ENCODE results near the gene TTC39B.
"Not testable (repeated sequence)": the region's sequence is repeated elsewhere in the genome, so short reads cannot be mapped to it uniquely, and the experiment has no call there.

The TTC39B gene

DNA sequence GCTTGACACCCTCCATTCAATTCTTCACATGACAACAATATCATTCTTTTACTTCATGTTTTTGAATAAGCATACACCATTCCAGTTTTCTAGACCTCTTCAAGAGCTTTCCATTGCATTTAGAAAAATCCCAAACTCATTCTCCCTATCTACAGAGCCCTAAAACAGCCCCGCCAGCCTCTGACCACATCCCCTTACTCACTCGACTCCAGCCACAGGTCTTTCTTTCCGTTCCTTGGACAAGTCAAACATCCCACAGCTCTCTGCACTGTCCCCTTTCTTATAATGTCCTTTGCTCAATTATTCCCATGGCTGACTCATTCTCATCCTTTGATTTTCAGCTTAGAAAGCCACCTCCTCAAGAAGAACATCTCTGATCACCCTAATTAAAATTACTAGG lies 38.2 kb downstream of the TTC39B start:
- no peak for DNase-seq (ENCODE audit: extremely low read depth in 1 of 2, low read depth in 1 of 2)

DNA sequence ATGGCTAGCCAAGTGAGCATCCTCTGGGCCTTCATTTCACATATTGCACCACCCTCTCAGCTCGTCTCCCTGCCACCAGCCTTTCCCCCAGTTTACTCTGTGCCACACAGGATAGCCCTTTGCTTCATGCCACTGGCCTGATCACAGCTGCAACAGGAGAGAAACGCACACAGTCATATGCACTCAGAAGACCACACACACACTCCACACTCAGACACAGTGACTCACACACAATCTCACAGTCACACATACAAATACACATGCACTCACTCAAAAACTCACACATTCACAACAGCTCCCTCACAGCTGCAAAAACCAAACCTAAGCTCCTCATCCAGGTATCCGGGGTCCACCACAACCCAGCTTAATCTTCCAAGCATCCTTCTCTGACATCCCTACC lies 38.7 kb downstream of the TTC39B start:
- DNase-seq (ENCODE audit: extremely low read depth in 1 of 2, low read depth in 1 of 2), result no peak

DNA sequence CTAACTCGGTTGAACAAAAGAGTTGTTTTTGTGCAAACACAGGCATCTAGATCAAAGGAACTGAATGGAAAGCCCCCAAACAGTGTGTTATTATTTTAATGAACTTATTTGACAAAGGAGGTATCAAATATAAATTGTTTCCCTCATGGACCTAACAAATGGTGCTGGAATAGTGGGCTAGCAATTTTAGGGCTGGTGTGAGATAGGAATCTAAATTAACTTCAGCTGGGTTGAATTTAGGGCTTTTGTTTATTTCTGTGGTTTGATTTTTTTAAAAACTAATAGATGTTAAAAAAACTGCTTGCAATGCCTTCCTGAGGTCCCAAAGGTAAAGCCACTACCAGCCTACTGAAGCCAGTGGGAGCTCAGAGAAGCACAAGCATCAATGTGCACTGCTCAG lies 42.1 kb downstream of the TTC39B start:
- no peak for DNase-seq (ENCODE audit: extremely low read depth in 1 of 2, low read depth in 1 of 2)

DNA sequence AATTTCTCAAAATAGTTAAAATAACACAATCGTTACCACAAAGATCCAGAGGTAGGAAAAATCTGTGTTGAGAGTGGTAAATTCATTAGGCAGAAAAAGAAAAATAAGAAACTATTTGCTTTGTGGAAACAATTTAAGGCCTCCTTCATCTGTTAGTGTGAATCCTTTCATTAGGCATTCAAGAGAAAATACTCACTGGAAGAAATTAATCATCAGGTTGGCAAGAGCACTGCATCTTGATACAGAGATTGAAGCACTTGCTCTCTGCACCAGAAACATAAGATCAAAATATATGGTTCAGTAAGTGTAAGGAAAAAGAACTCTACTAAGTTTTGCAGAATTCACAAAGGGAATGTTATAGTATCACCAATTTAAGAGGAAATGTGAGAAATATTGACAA lies 44.4 kb downstream of the TTC39B start:
- DNase-seq (ENCODE audit: extremely low read depth in 1 of 2, low read depth in 1 of 2), result no peak

DNA sequence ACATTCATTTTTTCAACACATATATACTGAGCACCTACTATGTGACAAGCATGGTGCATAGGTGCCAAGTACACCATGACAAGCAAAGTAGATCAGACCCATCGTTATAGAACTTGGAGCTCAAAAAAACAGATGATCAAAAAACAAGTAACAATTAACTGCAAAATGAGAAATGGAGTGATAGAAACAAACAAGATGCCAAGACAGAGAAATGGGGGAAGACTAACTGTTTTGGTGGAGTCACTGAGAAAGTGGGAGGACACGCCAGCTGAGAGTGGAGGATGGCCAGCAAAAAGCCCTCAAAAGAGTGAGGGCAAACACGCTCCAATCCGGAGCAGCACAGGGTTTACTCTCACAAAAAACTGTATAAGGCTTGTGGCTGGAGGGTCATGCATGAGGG lies 50.6 kb downstream of the TTC39B start:
- DNase-seq (ENCODE audit: extremely low read depth in 1 of 2, low read depth in 1 of 2), result no peak

DNA sequence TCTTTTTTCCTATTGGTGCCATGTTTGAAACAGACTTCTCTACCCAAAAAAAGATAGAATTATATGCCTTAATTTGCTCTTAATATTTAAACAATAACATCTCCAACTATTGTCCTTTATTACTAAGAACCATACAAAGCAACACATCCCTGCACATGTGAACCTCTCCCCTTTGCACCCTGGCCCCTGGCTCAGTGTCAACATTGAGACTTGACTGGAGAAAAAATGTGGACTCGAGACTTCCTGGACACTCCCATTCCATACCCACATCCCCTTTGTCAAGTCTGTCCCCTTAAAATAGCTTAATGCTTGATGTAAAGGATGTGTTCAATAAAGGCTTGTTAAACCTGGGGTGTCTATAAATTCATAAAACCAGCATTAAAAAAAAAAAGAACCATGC lies 53.2 kb downstream of the TTC39B start:
- no peak for DNase-seq (ENCODE audit: extremely low read depth in 1 of 2, low read depth in 1 of 2)

DNA sequence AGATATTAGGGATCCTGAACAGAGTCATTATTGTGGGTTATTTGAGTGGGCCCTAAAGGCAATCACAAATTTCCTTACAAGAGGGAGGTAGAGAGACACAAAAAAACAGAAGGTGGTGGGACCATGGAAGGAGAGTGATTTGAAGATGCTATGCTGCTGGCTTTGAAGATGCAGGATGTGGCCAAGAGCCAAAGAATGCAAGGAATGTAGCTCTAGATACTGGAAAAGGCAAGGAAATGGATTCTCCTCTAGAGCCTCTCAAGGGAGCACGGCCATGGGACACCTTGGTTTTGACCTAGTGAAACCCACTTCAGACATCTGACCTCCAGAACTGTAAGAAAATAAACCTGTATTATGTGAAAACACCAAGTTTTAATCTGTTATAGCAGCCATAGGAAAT lies 53.8 kb downstream of the TTC39B start:
- DNase-seq (ENCODE audit: extremely low read depth in 1 of 2, low read depth in 1 of 2), result no peak

DNA sequence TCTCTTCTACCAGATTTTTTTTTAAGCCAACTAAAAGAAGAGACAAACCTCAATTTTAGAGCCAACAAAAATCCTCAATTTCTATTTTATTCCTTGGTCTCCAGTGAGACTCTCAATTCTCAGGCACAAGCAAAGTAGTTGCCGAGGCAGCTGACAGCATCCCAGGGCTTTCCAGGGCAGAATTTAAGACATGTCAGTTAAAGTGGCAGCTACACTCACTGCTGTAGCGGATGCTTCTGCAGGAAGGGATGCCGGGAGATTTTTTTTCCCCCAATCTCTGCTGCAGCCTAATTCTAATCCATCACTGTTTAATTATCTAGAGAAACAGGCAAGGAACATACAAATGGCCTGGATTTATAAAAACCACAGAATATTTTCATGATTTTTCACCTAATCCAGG lies 57.0 kb downstream of the TTC39B start:
- no peak for DNase-seq (ENCODE audit: extremely low read depth in 1 of 2, low read depth in 1 of 2)

DNA sequence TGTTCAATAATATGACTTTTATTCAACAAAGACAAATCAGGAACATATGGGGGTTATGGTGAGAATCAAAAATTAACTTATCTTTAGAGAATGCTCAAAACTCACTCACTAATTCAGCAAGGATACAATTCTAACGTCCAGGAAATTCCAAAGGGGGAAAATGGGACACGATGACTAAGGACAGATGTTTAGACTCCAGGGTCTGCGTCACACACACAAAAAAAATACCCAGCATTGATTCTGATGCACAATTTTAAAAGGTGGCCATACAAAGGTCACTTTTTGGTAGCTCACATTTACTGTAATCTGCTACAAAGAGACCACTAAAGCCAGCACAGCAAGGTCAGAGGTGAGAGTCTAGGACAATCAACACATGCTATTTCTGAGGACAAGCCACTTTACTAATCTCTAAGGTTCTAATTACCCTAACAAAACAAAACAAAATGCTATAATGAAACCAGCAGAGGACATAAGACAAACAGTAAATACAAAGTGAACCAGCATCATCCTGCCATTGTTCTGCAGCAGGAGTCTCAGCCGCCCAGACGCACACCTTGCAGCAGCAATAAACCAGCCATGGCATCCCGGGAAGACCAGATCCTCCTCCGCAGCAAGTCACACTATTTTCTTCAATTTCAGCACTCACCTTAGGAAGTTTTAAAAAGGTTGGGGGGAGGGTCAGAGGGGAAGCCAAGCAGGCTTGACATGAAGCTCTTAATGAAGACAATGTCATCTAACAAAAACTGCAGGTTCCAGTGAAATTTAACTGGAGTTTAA lies 57.8 kb downstream of the TTC39B start:
- DNase-seq (ENCODE audit: extremely low read depth in 1 of 2, low read depth in 1 of 2), result no peak

DNA sequence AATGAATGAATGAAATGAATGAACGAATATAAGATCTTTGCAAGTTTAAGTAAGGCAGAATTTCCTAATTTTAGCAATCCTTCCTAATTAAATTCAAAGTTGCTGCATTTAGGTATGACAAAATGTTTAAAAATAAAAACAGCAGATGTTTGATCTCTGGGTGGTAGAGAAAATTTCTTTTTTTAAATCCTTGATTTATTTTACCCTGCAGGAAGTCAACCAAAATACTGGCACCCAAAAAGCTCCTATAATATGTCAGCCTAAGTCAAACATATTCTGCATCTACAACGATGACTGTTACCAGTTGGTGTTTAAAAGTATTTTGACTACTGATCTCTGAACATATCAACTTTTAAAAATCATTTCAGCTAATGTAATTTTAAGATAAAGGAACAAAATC lies 58.4 kb downstream of the TTC39B start:
- DNase-seq (ENCODE audit: extremely low read depth in 1 of 2, low read depth in 1 of 2), result no peak

DNA sequence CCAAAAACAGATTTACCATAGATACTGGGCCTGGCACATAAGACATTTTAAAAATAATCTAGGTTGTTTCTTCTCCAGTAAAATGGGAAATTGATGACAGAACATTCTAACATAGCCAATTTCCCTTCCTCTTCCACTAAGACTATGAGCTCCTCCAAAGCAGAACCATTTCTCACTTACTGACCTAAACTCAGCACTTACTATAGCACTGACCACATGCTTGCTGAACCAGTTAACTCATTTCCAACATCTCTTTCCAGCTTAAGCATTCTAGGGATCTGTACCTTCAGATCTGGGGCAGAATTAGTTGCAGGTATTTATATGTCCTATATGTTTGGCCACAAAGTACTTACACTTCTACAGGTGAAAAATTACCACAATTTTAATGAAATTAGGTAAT lies 58.9 kb downstream of the TTC39B start:
- no peak for DNase-seq (ENCODE audit: extremely low read depth in 1 of 2, low read depth in 1 of 2)

DNA sequence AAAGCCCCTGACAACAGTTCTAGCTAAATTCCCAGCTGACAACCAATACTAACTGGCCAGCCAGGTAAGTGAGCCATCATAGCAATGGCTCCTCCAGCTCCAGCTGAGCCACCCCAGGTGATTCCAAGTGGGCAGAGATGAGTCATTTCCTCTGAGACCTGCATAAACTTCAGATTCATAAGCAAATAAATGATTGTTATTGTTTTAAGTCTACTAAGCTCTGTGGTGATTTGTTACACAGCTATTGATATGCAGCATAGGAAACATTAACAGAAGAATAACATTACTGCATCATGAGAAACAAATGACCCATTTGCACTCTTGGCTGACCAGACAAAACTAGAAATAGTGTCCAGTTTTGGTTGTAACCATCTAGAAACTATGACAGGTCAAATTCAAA lies 60.3 kb downstream of the TTC39B start:
- no peak for DNase-seq (ENCODE audit: extremely low read depth in 1 of 2, low read depth in 1 of 2)

DNA sequence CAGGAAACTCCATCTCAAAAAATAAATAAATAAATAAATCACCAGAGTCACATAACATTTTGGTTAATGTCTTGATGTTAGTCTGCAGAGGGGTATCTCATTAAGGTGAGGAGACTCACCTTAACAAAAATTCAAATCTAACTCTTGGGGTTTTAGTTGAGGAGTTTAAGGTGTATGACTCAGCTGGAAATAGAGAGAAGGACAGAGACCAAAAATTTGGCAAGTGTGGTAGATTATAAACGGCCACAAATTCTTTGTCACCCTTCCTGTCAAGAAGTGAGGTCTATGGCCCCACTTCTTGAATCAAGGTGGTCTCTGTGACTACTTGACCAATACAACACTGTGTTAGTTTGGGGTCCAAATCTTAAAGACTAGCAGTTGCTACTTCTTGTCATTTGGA lies 60.8 kb downstream of the TTC39B start:
- DNase-seq (ENCODE audit: extremely low read depth in 1 of 2, low read depth in 1 of 2), result no peak

DNA sequence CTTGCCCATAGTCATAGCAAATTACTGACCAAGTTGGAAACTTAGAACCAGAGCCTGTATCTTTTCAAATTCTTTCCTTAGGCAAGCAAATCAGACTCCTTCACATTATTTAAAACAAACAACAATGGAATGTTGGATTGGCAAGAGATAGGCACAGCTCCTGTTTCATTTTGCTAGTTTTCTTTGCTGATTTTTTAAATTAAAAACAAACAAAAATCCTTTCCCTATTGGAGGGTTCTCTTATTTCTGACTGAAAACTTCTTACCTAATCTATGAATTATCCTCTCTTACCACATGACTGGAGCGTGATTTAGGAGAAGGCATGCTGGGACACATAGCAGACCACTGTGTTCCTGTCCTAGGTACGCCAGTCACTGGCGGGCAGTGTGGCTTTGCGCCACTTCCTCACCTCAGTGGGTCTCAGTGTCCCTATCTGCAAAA lies 63.0 kb downstream of the TTC39B start:
- DNase-seq (ENCODE audit: extremely low read depth in 1 of 2, low read depth in 1 of 2), result no peak

DNA sequence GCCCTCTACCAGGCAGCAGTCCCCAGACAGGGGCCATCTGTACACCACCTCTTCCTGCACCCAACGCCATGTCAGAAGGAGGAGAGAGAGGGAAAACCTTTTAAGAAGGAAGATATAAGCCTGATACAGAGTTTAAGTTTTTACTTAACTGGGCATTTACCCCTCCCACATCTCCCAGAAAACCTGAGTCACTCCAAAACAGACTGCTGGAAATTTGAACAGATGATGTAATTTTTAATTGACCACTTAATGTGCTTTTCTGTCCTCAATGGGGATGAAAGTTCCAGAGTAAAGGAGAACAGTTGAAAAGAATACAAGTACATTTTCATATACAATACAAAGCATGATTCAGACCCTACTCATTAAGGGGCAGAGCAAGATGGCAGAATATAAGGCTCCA lies 63.9 kb downstream of the TTC39B start:
- DNase-seq (ENCODE audit: extremely low read depth in 1 of 2, low read depth in 1 of 2), result no peak

DNA sequence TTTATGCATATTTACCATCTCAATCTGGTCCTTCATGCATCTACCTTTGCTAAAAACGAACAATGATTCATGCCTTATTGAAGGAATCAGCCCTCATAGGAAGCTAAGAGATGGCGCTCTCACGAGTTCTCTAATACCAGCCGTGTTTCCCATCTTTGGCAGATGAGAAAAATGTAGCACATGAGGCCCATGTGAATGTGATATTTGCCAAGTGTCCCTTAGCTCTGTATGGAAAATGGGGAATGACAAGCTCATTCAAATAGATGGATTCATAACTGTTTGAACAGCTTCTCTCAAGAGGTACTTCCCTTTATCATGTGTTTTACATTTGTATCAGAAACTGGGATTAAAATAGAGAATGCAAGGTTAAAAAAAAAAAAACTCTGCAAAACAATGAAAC lies 66.1 kb downstream of the TTC39B start:
- DNase-seq (ENCODE audit: extremely low read depth in 1 of 2, low read depth in 1 of 2), result no peak

DNA sequence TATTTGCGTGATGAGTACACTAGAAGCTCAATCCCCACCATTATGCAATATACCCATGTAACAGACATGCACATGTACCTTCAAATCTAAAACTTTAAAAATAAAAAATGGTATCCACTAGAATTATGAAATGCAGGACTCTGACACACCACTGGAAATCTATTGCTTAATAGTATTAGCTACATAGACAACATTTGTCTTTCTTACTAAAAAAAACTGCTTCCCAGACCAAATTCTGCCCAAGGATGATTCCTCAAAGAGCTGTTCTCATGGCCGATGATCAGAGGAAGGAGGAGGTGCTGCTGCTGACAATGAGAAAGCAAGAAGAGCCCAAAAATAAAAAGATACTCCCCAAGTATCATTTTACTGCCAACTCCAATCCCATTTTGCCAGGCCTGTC lies 67.2 kb downstream of the TTC39B start:
- no peak for DNase-seq (ENCODE audit: extremely low read depth in 1 of 2, low read depth in 1 of 2)

DNA sequence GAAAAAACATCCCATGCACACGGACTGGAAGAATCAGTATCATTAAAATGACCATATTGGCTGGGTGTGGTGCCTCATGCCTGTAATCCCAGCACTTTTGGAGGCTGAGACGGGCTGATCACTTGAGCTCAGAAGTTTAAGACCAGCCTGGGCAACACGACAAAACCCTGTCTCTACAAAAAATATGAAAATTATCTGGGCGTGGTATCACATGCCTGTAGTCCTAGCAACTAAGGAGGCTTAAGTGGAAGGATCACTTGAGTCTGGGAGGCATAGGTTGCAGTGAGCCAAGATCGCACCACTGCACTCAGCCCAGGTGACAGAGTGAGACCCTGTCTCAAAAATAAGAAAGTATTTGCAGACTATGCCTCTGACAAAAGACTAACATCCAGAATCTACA lies 68.4 kb downstream of the TTC39B start:
- no peak for DNase-seq (ENCODE audit: extremely low read depth in 1 of 2, low read depth in 1 of 2)

DNA sequence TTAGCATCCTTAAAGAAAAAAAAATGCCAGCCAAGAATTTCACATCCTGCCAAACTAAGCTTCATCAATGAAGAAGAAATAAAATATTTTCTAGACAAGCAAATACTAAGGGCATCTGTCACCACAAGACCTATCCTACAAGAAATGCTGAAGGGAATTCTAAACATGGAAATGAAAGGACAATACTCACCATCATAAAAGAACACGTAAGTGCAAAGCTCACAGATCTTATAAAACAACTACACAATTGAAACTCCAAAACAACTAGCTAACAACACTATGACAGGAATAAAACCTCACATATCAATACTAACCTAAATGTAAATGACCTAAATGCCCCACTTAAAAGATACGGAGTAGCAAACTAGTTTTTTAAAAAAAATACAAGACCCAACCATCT lies 71.4 kb downstream of the TTC39B start:
- no peak for DNase-seq (ENCODE audit: extremely low read depth in 1 of 2, low read depth in 1 of 2)

DNA sequence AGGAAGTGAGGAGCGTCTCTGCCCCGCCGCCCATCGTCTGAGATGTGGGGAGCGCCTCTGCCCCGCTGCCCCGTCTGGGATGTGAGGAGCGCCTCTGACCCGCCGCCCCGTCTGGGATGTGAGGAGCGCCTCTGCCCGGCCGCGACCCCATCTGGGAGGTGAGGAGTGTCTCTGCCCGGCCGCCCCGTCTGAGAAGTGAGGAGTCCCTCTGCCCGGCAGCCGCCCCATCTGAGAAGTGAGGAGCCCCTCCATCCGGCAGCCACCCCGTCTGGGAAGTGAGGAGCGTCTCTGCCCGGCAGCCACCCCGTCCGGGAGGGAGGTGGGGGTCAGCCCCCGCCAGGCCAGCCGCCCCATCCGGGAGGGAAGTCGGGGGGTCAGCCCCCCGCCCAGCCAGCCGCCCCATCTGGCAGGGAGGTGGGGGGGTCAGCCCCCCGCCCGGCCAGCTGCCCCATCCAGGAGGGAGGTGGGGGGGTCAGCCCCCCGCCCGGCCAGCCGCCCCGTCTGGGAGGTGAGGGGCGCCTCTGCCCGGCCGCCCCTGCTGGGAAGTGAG lies 73.0 kb downstream of the TTC39B start:
- not testable (repeated sequence) for DNase-seq (ENCODE audit: extremely low read depth in 1 of 2, low read depth in 1 of 2)

DNA sequence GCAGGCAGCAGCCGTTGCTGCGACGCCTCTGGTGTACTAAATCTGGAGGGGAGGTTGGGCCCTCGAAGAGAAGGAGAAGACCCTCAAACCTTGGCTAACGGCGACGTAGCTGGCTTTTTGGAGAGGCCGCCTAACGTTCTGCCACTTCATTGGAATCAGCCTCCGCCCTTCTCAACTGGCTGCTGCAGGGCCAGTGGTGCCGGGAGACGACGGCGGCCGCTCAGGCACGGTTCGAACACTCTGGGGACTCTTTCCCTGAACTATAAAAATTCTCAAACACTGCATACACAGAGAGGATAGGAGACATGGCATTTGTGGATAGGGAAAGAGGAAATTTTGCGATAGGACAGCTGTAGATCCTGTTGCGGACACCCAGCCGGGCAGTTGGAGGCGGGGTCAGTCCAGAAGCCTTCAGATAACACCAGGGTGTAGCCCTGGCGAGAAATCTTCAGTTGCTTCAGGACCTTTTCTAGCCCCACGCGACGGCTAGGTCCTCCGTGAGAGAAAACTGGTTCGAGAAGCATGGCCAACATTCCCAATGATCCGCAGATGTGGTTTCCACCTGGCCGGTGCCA lies 74.2 kb downstream of the TTC39B start:
- DNase-seq (ENCODE audit: extremely low read depth in 1 of 2, low read depth in 1 of 2), result not testable (repeated sequence)

DNA sequence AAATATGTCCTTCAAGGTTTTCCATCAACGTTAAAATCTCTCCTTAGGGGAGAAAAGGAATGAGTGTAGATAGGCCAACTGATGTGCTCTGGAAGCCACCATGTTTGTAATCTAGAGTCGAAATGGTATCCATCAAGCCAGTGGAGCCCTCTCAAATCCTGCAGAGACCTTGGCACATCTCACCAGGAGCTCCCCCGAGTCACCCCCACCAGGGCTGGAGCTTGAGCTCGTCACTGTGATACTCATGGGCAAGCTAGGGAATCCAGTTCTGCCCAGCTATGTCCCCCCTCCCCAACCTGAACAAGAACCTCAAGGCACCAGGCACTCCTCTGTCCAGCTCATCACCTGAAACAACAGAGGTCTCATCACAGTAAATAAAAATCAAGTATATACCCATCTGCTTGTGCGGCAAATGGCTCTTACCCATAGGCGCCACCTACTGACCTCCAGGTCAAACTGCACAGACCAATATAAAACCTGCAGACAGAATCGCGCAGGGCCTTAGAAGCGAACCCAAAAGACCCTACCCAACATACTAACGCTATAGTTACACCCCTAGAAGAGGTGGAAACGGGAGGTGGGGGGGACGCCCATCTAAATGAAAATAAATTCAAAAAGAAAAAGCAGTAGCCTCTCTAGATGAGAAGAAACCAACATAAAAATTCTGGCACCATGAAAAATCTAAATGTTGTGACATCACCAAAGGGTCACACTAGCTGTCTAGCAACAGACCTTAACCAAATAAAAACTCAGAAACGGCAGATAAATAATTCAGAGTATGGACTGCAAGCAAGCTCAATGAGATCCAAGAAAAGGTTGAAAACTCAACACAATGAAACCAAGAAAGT lies 75.0 kb downstream of the TTC39B start:
- DNase-seq (ENCODE audit: extremely low read depth in 1 of 2, low read depth in 1 of 2), result no peak
